Measurements from ENCODE around the gene PLXNA3. TPM values are rescaled to one million over a fixed set of nuclear protein-coding genes. Genes with fewer than 3 reads are reported as not detected.

The PLXNA3 gene
- total RNA-seq, 1 donor from 2014 or later: 108 TPM

DNA sequence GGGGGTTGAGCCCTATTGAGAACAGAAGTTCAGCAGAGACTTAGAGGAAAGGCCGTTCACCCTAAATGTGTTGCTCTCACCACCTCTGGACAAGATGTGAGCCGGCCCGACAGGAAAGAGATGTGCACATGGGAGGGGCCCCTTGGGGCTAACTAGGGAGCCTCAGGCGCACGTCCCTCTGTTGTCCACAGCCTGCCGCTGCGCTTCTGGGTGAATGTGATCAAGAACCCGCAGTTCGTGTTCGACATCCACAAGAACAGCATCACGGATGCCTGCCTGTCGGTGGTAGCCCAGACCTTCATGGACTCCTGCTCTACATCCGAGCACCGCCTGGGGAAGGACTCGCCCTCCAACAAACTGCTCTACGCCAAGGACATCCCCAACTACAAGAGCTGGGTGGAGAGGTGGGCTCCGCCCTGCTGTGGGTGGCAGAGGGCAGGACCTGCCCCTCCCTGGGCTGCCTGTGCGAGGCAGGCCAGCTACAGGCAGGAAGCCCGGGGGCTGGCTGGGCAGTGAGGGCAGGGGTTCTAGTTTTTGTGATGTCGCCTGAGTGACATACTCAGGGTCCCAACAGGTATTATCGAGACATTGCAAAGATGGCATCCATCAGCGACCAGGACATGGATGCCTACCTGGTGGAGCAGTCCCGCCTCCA lies 13.0 kb downstream of the PLXNA3 start:
- TF ChIP-seq, protein P1, sequence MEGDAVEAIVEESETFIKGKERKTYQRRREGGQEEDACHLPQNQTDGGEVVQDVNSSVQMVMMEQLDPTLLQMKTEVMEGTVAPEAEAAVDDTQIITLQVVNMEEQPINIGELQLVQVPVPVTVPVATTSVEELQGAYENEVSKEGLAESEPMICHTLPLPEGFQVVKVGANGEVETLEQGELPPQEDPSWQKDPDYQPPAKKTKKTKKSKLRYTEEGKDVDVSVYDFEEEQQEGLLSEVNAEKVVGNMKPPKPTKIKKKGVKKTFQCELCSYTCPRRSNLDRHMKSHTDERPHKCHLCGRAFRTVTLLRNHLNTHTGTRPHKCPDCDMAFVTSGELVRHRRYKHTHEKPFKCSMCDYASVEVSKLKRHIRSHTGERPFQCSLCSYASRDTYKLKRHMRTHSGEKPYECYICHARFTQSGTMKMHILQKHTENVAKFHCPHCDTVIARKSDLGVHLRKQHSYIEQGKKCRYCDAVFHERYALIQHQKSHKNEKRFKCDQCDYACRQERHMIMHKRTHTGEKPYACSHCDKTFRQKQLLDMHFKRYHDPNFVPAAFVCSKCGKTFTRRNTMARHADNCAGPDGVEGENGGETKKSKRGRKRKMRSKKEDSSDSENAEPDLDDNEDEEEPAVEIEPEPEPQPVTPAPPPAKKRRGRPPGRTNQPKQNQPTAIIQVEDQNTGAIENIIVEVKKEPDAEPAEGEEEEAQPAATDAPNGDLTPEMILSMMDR (IDR thresholded peaks at IDR 0.05): no peak
- no peaks in the 10 kb centered on the region for H3K9me3 Mint-ChIP-seq (ENCODE audit: unreplicated experiment)
- no peak overlapping the region for H3K27ac Mint-ChIP-seq (ENCODE audit: unreplicated experiment)
- no peaks in the 10 kb centered on the region for H3K4me1 Mint-ChIP-seq (ENCODE audit: unreplicated experiment)
- H3K27me3 Mint-ChIP-seq (ENCODE audit: unreplicated experiment): no peaks in the 10 kb centered on the region
- no peak overlapping the region for H3K4me3 Mint-ChIP-seq (ENCODE audit: unreplicated experiment)
- DNase-seq (ENCODE audit: extremely low spot score, unreplicated experiment): no peak
- H3K36me3 Mint-ChIP-seq (ENCODE audit: unreplicated experiment): peaks cover 14% of the 10 kb centered on the region

GRCh38 chrX:154471839-154472684 lies 14.0 kb downstream of the PLXNA3 start:
- Mint-ChIP-seq H3K4me3 (ENCODE audit: unreplicated experiment) (no peak overlapping the region), H3K27ac (ENCODE audit: unreplicated experiment) (no peak overlapping the region), H3K36me3 (ENCODE audit: unreplicated experiment) (peaks cover 14% of the 10 kb centered on the region), H3K27me3 (ENCODE audit: unreplicated experiment) (no peaks in the 10 kb centered on the region), H3K4me1 (ENCODE audit: unreplicated experiment) (no peaks in the 10 kb centered on the region), H3K9me3 (ENCODE audit: unreplicated experiment) (no peaks in the 10 kb centered on the region)
- TF ChIP-seq, protein P1 (IDR thresholded peaks at IDR 0.05): no peak
- no peak for DNase-seq (ENCODE audit: extremely low spot score, unreplicated experiment)

DNA sequence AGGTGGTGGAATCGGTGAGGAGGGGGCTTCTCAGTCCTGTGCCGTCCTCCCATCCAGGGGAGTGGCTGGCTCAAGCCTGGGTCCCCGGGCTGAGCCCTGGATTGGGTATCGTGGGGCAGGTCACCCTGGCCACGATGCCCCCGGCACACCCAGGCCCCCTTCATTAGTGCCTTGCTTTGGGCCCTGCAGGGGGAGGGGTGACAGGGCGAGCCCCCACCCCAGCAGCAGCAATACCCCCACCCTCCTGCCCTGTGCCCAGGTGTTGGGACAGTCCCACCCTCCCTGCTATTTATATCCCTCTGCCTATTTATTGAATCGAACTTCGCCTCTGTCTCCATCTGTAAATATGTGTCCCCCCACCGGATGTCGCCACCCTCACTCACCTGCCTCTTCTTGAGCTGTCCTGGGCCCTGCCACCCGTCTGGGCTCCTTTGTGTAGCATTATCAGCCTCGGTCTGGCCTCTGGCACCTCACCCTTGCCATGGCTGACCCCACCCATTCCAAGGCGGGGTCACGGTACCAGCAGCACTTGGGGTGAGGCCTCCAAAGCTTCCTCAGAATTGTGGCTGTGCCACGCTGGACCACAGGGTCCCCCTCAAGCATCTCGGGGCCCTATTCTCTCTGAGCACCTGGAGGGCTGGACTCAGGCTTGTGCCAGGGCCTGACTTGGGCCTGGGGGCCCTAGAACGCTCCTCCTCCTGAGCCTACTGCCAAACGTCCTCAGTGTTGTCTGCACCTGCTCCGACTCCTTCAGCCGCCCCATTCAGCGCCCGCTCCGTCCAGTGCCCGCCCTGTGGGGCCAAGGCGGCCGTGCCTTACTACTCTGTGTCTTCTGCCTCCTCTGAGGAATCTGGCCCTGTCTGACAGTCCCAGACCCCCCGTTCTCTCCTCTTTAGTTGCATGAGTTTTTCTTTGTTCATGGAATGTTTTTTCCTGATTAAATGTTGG lies 14.9 kb downstream of the PLXNA3 start:
- Mint-ChIP-seq H3K9me3 (ENCODE audit: unreplicated experiment) (no peaks in the 10 kb centered on the region), H3K4me1 (ENCODE audit: unreplicated experiment) (peaks cover under 1% of the 10 kb centered on the region), H3K27me3 (ENCODE audit: unreplicated experiment) (no peaks in the 10 kb centered on the region), H3K4me3 (ENCODE audit: unreplicated experiment) (no peak overlapping the region), H3K27ac (ENCODE audit: unreplicated experiment) (no peak overlapping the region), H3K36me3 (ENCODE audit: unreplicated experiment) (peaks cover 14% of the 10 kb centered on the region)
- TF ChIP-seq, protein P1 (IDR thresholded peaks at IDR 0.05): no peak
- no peak for DNase-seq (ENCODE audit: extremely low spot score, unreplicated experiment)

DNA sequence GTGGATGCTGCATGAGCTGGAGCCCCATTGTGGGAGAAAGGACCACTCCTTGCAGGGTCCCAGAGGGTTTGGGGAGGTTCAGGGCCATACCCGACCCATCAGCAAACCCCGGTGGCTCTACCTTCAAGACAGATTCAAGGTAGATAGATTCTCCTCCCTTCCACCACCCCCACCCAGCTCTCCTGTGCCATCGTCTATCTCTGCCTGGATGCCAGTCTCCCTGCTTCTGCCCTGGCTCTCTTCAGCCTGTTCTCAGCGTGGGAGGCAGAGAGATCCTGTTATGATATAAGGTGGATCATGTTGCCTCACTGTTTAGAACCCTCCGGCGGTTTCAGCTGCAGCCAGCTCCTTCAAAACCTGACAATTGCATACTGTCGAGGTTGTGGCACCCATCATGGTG lies 15.6 kb downstream of the PLXNA3 start:
- peaks cover 14% of the 10 kb centered on the region for H3K36me3 Mint-ChIP-seq (ENCODE audit: unreplicated experiment)
- H3K4me1 Mint-ChIP-seq (ENCODE audit: unreplicated experiment): peaks cover 2% of the 10 kb centered on the region
- TF ChIP-seq, protein P1 (IDR thresholded peaks at IDR 0.05): no peak
- no peak for DNase-seq (ENCODE audit: extremely low spot score, unreplicated experiment)
- no peaks in the 10 kb centered on the region for H3K9me3 Mint-ChIP-seq (ENCODE audit: unreplicated experiment)
- no peak overlapping the region for H3K4me3 Mint-ChIP-seq (ENCODE audit: unreplicated experiment)
- no peak overlapping the region for H3K27ac Mint-ChIP-seq (ENCODE audit: unreplicated experiment)
- H3K27me3 Mint-ChIP-seq (ENCODE audit: unreplicated experiment): no peaks in the 10 kb centered on the region

All from osteocyte (in vitro differentiated cells).